Measurements from ENCODE around the gene GCKR.

GRCh38 chr2:27522400-27522945 lies 25.8 kb downstream of the GCKR start:
- TF ChIP-seq CTCF (CRISPR knock-in tag; IDR thresholded peaks at IDR 0.05) (peak; percentile 45), ATF2 (CRISPR knock-in tag; IDR thresholded peaks at IDR 0.05) (no peak), RAD51 (IDR thresholded peaks at IDR 0.05; ENCODE audit: borderline replicate concordance) (no peak), ZBTB4 (CRISPR knock-in tag; IDR thresholded peaks at IDR 0.05; ENCODE audit: borderline replicate concordance) (no peak), POLR2A (IDR thresholded peaks at IDR 0.05; ENCODE audit: insufficient read depth in 1 of 2, low read depth in 2 of 2, low read length in 2 of 2) (no peak), IRF9 (CRISPR knock-in tag; IDR thresholded peaks at IDR 0.05; ENCODE audit: borderline replicate concordance) (no peak), MTA1 (CRISPR knock-in tag; IDR thresholded peaks at IDR 0.05; ENCODE audit: borderline replicate concordance) (no peak), EZH2 (conservative IDR thresholded peaks at IDR 0.05; ENCODE audit: low read depth, low read length) (no peak), CCAR2 (optimal IDR thresholded peaks at IDR 0.05; ENCODE audit: low read depth, low read length) (no peak)

Measured in HepG2 (cell line).